OCI-LY7 (cell line): Measurements from ENCODE around the gene DPP10. TPM values are rescaled to one million over a fixed set of nuclear protein-coding genes. Genes with fewer than 3 reads are reported as not detected.

Experiments
- BruUV-seq: library from RNA; stranded (reverse); fragments of 400-500 nt; replicated peaks from 2 replicates; lab custom pipeline; 2021; lab: Mats Ljungman, UMichigan
- CTCF ChIA-PET: fragments of 300-600 bp; sonication (Branson Sonifier 250); formaldehyde crosslinking; loops from one replicate; lab custom pipeline; 2022; ENCODE audit warnings: antibody characterized with exemption; ENCODE audit not compliant: unreplicated experiment; lab: Charles Lee
- POLR2A ChIA-PET: fragments of 300-600 bp; sonication (Branson Sonifier 250); formaldehyde crosslinking; loops from one replicate; lab custom pipeline; 2022; ENCODE audit warnings: antibody characterized with exemption; lab: Charles Lee
- DNase-seq: peaks from one replicate; pipeline ENCODE4 v3.0.0-alpha.2; 2015; ENCODE audit warnings: low spot score
- H2AFZ ChIP-seq: fragments of 200-600 bp; sonication (generic), shearing (Covaris generic); 2 replicates; pipeline ENCODE4 v1.6.1; 2014; ENCODE audit warnings: mild to moderate bottlenecking, antibody characterized with exemption, low read length, moderate library complexity
- H3K27ac ChIP-seq: fragments of 200-600 bp; sonication (generic); 2 replicates; pipeline ENCODE4 v1.5.1; 2014; ENCODE audit warnings: mixed run types, low read depth, mild to moderate bottlenecking, moderate library complexity, low read length, inconsistent platforms; ENCODE audit not compliant: poor library complexity, severe bottlenecking
- H3K36me3 ChIP-seq: fragments of 200-600 bp; sonication (generic); 2 replicates; pipeline ENCODE4 v1.6.1; 2014; ENCODE audit warnings: mild to moderate bottlenecking, antibody characterized with exemption, low read length, moderate library complexity, mixed read lengths; ENCODE audit not compliant: insufficient read depth
- H3K4me1 ChIP-seq: fragments of 200-600 bp; sonication (generic); 2 replicates; pipeline ENCODE4 v1.5.1; 2014; ENCODE audit warnings: mild to moderate bottlenecking, low read length; ENCODE audit not compliant: insufficient read depth, poor library complexity, severe bottlenecking
- H3K4me2 ChIP-seq: fragments of 200-600 bp; sonication (generic); 2 replicates; pipeline ENCODE4 v1.6.1; 2014; ENCODE audit warnings: mild to moderate bottlenecking, low read length
- H3K4me3 ChIP-seq: fragments of 200-600 bp; sonication (generic); 2 replicates; pipeline ENCODE4 v1.5.1; 2014; ENCODE audit warnings: mild to moderate bottlenecking, low read depth, low read length; ENCODE audit not compliant: poor library complexity, severe bottlenecking
- H3K79me2 ChIP-seq: fragments of 200-600 bp; sonication (generic); 2 replicates; pipeline ENCODE4 v1.6.1; 2016; ENCODE audit warnings: low read depth, mild to moderate bottlenecking, low read length, moderate library complexity, mixed read lengths; ENCODE audit not compliant: insufficient read depth
- H3K9me2 ChIP-seq: fragments of 200-600 bp; sonication (generic); 2 replicates; pipeline ENCODE4 v1.6.1; 2016; ENCODE audit warnings: mild to moderate bottlenecking, low read length, mixed read lengths; ENCODE audit not compliant: insufficient read depth
- H3K9me3 ChIP-seq: fragments of 200-600 bp; sonication (generic); 2 replicates; pipeline ENCODE4 v1.6.1; 2014; ENCODE audit warnings: mild to moderate bottlenecking, mixed run types, low read length, mixed read lengths
- H4K20me1 ChIP-seq: fragments of 200-600 bp; sonication (generic); 2 replicates; pipeline ENCODE4 v1.6.1; 2014; ENCODE audit warnings: mild to moderate bottlenecking, antibody characterized with exemption, low read length, moderate library complexity, mixed read lengths; ENCODE audit not compliant: insufficient read depth
- EZH2phosphoT487 ChIP-seq: fragments of 200-600 bp; sonication (generic); IDR thresholded peaks from 2 replicates; pipeline ENCODE4 v1.6.1; 2018; ENCODE audit warnings: low read depth, borderline replicate concordance, mild to moderate bottlenecking, mixed run types, antibody characterized with exemption, low read length, moderate library complexity, mixed read lengths
- intact Hi-C: fragments of 100-400 bp; cut with micrococcal nuclease; formaldehyde crosslinking; loops from one replicate; pipeline ENCODE4 v1.10.0; 2022; ENCODE audit not compliant: unreplicated experiment
- total RNA-seq, 2 experiments: library from RNA; depleted of rRNA in 1 of 2; stranded (reverse); fragments of >200 nt in 1 of 2; shearing (Covaris generic) in 1 of 2; gene quantifications; 2 replicates each; pipeline ENCODE4 v1.2.3, GENCODE V29; 2014 to 2022
- TF ChIP-seq, protein P1 (sequence below): fragments of 200-600 bp; sonication (generic); conservative IDR thresholded peaks from 2 replicates; pipeline ENCODE4 v1.5.1; 2014; ENCODE audit warnings: mild to moderate bottlenecking, antibody characterized with exemption, low read length, moderate library complexity, mixed read lengths

Gene DPP10
- total RNA-seq, 2 experiments from 2014 or later = not detected

DNA sequence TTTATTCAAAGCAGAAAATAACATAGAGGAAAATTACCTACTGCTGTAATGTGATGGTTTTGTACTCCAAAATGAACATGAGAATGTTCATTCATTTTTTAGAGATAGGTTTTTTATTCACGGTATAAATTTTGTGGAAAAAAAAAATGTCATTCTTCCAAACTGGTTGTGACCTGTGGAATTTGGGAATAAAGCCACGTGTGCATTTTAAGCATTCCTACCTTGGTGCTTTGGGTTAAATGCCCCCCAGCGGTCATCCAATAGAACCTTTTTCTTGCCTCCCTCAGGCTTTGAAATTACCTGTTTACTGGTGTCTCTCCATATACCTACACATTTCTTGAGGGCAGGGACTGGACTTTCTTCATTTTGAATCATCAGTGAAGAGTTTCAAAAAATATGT, 740.7 kb downstream of the DPP10 start:
- CTCF ChIA-PET = no interaction called here
- no peaks in the 10 kb centered on the region for H3K9me3 ChIP-seq
- no peaks in the 10 kb centered on the region for H3K36me3 ChIP-seq
- H3K4me3 ChIP-seq = no peak overlapping the region
- no peak overlapping the region for H3K4me2 ChIP-seq
- no peaks in the 10 kb centered on the region for H3K4me1 ChIP-seq
- POLR2A ChIA-PET = no interaction called here
- no peaks in the 10 kb centered on the region for H4K20me1 ChIP-seq
- H3K27ac ChIP-seq = no peak overlapping the region
- DNase-seq = no peak
- no TSS peak for BruUV-seq
- H3K79me2 ChIP-seq = no peaks in the 10 kb centered on the region
- intact Hi-C loops = no loop called here
- TF ChIP-seq, protein P1, sequence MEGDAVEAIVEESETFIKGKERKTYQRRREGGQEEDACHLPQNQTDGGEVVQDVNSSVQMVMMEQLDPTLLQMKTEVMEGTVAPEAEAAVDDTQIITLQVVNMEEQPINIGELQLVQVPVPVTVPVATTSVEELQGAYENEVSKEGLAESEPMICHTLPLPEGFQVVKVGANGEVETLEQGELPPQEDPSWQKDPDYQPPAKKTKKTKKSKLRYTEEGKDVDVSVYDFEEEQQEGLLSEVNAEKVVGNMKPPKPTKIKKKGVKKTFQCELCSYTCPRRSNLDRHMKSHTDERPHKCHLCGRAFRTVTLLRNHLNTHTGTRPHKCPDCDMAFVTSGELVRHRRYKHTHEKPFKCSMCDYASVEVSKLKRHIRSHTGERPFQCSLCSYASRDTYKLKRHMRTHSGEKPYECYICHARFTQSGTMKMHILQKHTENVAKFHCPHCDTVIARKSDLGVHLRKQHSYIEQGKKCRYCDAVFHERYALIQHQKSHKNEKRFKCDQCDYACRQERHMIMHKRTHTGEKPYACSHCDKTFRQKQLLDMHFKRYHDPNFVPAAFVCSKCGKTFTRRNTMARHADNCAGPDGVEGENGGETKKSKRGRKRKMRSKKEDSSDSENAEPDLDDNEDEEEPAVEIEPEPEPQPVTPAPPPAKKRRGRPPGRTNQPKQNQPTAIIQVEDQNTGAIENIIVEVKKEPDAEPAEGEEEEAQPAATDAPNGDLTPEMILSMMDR = no peak
- H3K9me2 ChIP-seq = no peaks in the 10 kb centered on the region
- H2AFZ ChIP-seq = no peak overlapping the region

DNA sequence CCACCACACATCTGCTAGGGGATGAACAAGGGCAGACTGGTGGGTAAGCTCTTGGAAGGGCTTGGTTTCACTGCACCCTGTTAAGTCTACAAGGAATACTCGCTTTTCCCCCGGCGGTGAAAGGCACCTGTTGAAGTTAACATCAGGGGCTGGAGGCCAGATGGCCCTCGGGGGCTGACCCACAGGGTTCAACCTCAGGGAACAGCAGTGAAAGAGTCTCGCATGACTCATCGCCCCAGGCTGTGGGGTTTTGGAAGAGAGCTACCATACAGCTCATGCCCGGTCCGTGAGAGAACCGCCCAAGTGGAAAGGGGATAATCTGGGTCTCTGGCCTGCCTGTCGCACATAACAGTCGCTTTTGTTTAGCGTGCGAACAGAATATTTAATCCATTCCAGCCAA, 748.0 kb downstream of the DPP10 start:
- TF ChIP-seq, protein P1 = no peak
- H3K9me3 ChIP-seq = no peaks in the 10 kb centered on the region
- no peak overlapping the region for H2AFZ ChIP-seq
- H4K20me1 ChIP-seq = no peaks in the 10 kb centered on the region
- BruUV-seq = no TSS peak
- no peak overlapping the region for H3K4me2 ChIP-seq
- H3K4me1 ChIP-seq = no peaks in the 10 kb centered on the region
- no peak overlapping the region for H3K27ac ChIP-seq
- H3K9me2 ChIP-seq = no peaks in the 10 kb centered on the region
- intact Hi-C loops = no loop called here
- H3K79me2 ChIP-seq = no peaks in the 10 kb centered on the region
- POLR2A ChIA-PET = no interaction called here
- H3K36me3 ChIP-seq = no peaks in the 10 kb centered on the region
- no peak overlapping the region for H3K4me3 ChIP-seq
- DNase-seq = no peak
- CTCF ChIA-PET = no interaction called here

DNA sequence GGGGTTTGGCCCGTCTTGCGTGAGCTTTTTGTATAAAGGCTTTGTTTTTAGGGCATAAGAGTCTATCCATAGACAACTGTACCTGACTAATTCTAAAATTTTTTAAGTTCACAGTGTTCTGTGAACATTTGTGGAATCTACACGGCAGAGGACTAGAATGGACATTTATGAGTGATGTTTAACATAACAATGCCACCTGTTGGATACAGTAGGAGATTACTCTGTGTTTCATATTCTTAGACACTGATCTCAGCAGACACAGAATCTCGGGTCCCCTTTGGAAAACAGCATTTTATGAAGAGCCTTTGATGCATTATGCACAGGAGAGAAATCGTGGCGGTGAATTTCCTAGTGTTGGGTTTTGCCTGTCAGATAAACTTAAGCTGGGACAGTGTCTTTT, 752.2 kb downstream of the DPP10 start:
- Histone ChIP-seq H3K4me3 (no peak overlapping the region), H3K9me2 (no peaks in the 10 kb centered on the region), H3K4me2 (no peak overlapping the region), H3K36me3 (no peaks in the 10 kb centered on the region), H3K79me2 (no peaks in the 10 kb centered on the region), H4K20me1 (no peaks in the 10 kb centered on the region), H2AFZ (no peak overlapping the region), H3K4me1 (no peaks in the 10 kb centered on the region), H3K27ac (no peak overlapping the region), H3K9me3 (no peaks in the 10 kb centered on the region)
- TF ChIP-seq, protein P1 = 0 out of 2 replicates have a peak, but pooled peaks have one; percentile 24
- TF ChIP-seq EZH2phosphoT487 = no peak
- POLR2A ChIA-PET = interaction anchor here (0.6 kb wide), 1 partner anchor 13 kb away, joined by 4 read pairs; no protein-coding TSS in a partner anchor
- intact Hi-C loops = no loop called here
- CTCF ChIA-PET = no interaction called here
- no TSS peak for BruUV-seq
- DNase-seq = no peak
